Retinal pigment epithelial cell (primary cell): ENCODE measurements around the gene SPDL1.

Source experiments
- DNase-seq: peaks from one replicate; pipeline ENCODE4 v3.0.0-alpha.2; 2010; ENCODE audit warnings: low read depth
- H3K4me3 ChIP-seq: 2 replicates; pipeline ENCODE4 v1.5.1; 2011; ENCODE audit warnings: mild to moderate bottlenecking, low read length, control low read depth, moderate library complexity
- TF ChIP-seq, protein P1 (sequence below): conservative IDR thresholded peaks from 2 replicates; pipeline ENCODE4 v1.5.1; 2011; ENCODE audit warnings: low read depth, low read length, control low read depth, inconsistent platforms

The SPDL1 gene

GRCh38 chr5:169636477-169637084 lies 53.0 kb downstream of the SPDL1 start:
- TF ChIP-seq, protein P1, sequence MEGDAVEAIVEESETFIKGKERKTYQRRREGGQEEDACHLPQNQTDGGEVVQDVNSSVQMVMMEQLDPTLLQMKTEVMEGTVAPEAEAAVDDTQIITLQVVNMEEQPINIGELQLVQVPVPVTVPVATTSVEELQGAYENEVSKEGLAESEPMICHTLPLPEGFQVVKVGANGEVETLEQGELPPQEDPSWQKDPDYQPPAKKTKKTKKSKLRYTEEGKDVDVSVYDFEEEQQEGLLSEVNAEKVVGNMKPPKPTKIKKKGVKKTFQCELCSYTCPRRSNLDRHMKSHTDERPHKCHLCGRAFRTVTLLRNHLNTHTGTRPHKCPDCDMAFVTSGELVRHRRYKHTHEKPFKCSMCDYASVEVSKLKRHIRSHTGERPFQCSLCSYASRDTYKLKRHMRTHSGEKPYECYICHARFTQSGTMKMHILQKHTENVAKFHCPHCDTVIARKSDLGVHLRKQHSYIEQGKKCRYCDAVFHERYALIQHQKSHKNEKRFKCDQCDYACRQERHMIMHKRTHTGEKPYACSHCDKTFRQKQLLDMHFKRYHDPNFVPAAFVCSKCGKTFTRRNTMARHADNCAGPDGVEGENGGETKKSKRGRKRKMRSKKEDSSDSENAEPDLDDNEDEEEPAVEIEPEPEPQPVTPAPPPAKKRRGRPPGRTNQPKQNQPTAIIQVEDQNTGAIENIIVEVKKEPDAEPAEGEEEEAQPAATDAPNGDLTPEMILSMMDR: no peak
- peak overlapping the region; percentile 38 for H3K4me3 ChIP-seq
- no peak for DNase-seq

DNA sequence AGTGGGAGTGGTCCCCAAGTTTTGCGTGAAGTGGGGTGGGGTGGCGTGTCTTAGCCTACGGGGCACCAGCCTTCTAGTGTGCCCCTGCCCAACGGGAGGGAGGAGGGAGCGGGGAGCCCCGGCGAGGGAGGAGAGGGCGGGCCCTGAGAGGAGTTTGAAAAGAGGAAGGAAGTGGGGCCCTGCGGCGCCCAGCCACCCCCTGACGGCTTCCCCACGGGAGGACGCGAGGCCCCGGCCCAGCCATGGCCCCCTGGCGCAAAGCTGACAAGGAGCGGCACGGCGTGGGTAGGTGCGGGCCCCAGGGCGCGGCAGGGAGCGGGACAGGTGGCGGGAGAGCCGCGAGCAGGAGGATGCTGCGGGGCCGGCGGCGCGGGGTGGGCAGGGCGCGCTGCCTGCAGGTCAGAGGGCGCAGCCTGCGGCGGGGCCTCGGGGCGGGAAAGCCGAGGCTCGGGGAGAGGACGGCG lies 53.5 kb downstream of the SPDL1 start, which contains the start of gene DOCK2:
Gene DOCK2 (plus strand): TSS at position 191 of the 464 bp plus-strand sequence. CDS start 52 bp downstream, at position 243.
- TF ChIP-seq, protein P1: no peak
- peak within 1 kb of the TSS; percentile 38 for H3K4me3 ChIP-seq
- no peak for DNase-seq

GRCh38 chr5:169637549-169638121 lies 54.1 kb downstream of the SPDL1 start:
- no peak for DNase-seq
- TF ChIP-seq, protein P1: no peak
- H3K4me3 ChIP-seq: peak overlapping the region; percentile 38

DNA sequence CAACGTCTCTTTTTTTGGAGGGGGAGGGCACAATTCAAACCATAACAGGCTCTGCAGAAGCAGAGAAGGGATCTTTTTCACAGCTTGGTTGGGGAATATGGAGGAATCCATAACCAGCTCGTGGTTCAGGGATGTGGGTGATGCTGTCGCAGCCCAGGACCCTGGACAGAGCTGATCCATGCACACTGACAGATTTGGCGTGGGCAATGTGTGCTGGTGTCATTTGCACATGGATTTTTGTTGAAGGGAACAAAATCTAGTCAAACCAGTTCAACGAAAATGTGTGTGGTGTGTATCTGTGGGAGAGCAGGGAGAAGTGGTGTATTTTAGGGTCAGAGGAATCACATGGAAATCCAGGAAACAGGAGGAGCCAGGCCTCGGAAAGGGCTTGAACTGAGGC lies 57.7 kb downstream of the SPDL1 start:
- DNase-seq: no peak
- H3K4me3 ChIP-seq: no peak overlapping the region
- TF ChIP-seq, protein P1: no peak

- H3K4me3 ChIP-seq: no peak overlapping the region
- no peak for DNase-seq
- TF ChIP-seq, protein P1: no peak
These were observed 63.3 kb downstream of the SPDL1 start for GRCh38 chr5:169646856-169647255.

- no peak overlapping the region for H3K4me3 ChIP-seq
- no peak for DNase-seq
These were observed 64.0 kb downstream of the SPDL1 start for GRCh38 chr5:169647566-169647965.

More at GRCh38 chr5:169647566-169647965, 64.0 kb downstream of the SPDL1 start:
- TF ChIP-seq, protein P1: no peak
